NT2/D1 (cell line): ENCODE results near the gene PDE7B.
"Not testable (repeated sequence)": the region's sequence is repeated elsewhere in the genome, so short reads cannot be mapped to it uniquely, and the experiment has no call there.

Experiments
- DNase-seq: peaks from one replicate; pipeline ENCODE4 v3.0.0-alpha.2; 2011; ENCODE audit warnings: low read depth, low spot score
- H3K27me3 ChIP-seq: 2 replicates; pipeline ENCODE4 v1.6.0; 2011; ENCODE audit warnings: mild to moderate bottlenecking; ENCODE audit not compliant: insufficient read length, insufficient read depth
- H3K36me3 ChIP-seq: 2 replicates; pipeline ENCODE4 v1.6.1; 2011; ENCODE audit warnings: mild to moderate bottlenecking, low read length, mixed read lengths; ENCODE audit not compliant: insufficient read depth, insufficient read length
- H3K4me1 ChIP-seq: 2 replicates; pipeline ENCODE4 v1.5.1; 2011; ENCODE audit not compliant: insufficient read depth, insufficient read length
- H3K4me3 ChIP-seq: 2 replicates; pipeline ENCODE4 v1.5.1; 2011; ENCODE audit warnings: low read depth; ENCODE audit not compliant: insufficient read length
- H3K9ac ChIP-seq: 2 replicates; pipeline ENCODE4 v1.6.0; 2011; ENCODE audit warnings: low read depth; ENCODE audit not compliant: insufficient read length
- H3K9me3 ChIP-seq: 2 replicates; pipeline ENCODE4 v1.5.1; 2011; ENCODE audit warnings: mild to moderate bottlenecking, low read length; ENCODE audit not compliant: insufficient read depth
- SUZ12 ChIP-seq: IDR thresholded peaks from 2 replicates; pipeline ENCODE4 v1.6.1; 2011; ENCODE audit not compliant: insufficient read length, insufficient read depth; ENCODE audit errors: extremely low read depth
- YY1 ChIP-seq: IDR thresholded peaks from 2 replicates; pipeline ENCODE4 v1.6.1; 2011; ENCODE audit not compliant: insufficient read length, insufficient read depth
- ZNF274 ChIP-seq: IDR thresholded peaks from 2 replicates; pipeline ENCODE4 v1.6.1; 2011; ENCODE audit warnings: mild to moderate bottlenecking, low read depth, low read length

Gene PDE7B

DNA sequence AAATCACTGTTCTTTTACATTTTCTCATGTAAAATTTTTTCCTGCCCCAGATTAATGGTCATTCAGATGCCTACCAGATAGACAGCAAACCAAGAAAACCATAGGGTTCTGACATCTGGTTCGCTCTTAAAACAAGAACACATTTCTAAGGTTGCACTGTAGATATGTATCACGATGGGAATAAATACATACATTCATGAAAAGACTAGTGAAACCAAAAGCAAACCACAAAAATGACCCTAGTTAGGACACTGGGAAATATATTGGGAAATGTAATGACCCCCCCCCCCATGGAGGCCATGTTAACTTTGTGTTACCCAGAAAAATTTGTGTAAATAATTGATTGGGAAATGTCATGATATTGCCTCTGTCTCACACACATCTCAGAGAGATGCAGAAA lies 361.1 kb downstream of the PDE7B start:
- no peaks in the 10 kb centered on the region; the same call in 1 of the 2 replicates for H3K9me3 ChIP-seq
- no peak for DNase-seq
- TF ChIP-seq SUZ12 (no peak), ZNF274 (no peak), YY1 (no peak)

GRCh38 chr6:136213012-136213539 lies 361.6 kb downstream of the PDE7B start:
- TF ChIP-seq ZNF274 = no peak
- TF ChIP-seq YY1 = no peak
- TF ChIP-seq SUZ12 = no peak
- no peak overlapping the region for H3K4me3 ChIP-seq
- H3K4me1 ChIP-seq = no peaks in the 10 kb centered on the region
- no peak for DNase-seq
- H3K36me3 ChIP-seq = no peaks in the 10 kb centered on the region
- H3K27me3 ChIP-seq = no peaks in the 10 kb centered on the region
- no peak overlapping the region for H3K9ac ChIP-seq
- no peaks in the 10 kb centered on the region for H3K9me3 ChIP-seq

More for the DNA sequence above, 361.1 kb downstream of the PDE7B start:
- H3K9ac ChIP-seq = no peak overlapping the region
- no peak overlapping the region for H3K4me3 ChIP-seq
- H3K36me3 ChIP-seq = no peaks in the 10 kb centered on the region
- no peaks in the 10 kb centered on the region for H3K4me1 ChIP-seq
- H3K27me3 ChIP-seq = no peaks in the 10 kb centered on the region

GRCh38 chr6:136213853-136214252 lies 362.4 kb downstream of the PDE7B start:
- Histone ChIP-seq H3K27me3 (no peaks in the 10 kb centered on the region), H3K4me3 (no peak overlapping the region), H3K9ac (no peak overlapping the region), H3K36me3 (no peaks in the 10 kb centered on the region), H3K4me1 (no peaks in the 10 kb centered on the region), H3K9me3 (no peaks in the 10 kb centered on the region)
- TF ChIP-seq SUZ12 = no peak
- no peak for TF ChIP-seq YY1
- no peak for TF ChIP-seq ZNF274
- no peak for DNase-seq

DNA sequence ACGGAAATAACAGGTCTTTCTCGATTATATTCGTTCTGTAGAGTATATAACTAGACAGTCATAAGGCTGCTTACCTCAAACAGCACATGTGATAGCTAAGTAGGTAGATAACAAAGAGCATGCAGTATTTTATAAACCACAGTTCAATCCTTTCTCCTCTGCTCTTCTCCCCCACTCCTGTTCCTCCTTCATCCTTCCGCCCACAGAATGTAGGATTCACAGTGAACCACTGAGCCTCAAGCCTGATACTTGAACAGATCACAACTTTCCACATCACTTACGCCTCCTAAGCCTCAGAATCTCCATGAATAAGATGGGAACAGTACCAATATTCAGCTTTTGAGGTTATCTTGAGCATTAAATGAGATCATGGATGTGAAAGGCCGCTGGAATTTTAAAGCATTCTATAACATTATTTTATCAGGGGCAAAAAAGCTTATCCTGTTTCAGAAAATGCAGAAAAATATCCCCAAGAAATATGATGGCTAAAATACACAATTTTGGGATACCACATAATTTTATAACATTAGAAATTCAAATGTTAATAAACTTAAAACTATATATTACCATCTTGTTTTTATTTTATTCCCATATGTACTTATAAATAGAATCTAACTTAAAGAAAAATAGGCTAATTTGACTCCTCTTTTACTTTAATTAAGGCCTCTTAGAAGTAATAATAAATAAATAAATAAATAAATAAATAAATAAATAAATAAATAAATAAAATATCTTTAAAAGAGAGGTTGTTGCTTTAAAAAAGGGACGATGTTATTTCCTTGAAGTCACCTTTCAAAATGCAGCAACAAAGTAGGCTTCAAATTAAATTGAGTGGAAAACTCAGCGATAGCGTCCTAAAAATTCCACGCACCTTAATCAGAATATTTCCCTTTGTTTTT lies 365.3 kb downstream of the PDE7B start:
- H3K36me3 ChIP-seq = no peaks in the 10 kb centered on the region
- DNase-seq = no peak
- no peaks in the 10 kb centered on the region for H3K4me1 ChIP-seq
- H3K4me3 ChIP-seq = no peak overlapping the region
- H3K9me3 ChIP-seq = no peaks in the 10 kb centered on the region
- no peak for TF ChIP-seq ZNF274
- TF ChIP-seq YY1 = no peak
- no peak for TF ChIP-seq SUZ12
- H3K9ac ChIP-seq = no peak overlapping the region
- no peaks in the 10 kb centered on the region for H3K27me3 ChIP-seq

- H3K4me3 ChIP-seq, H3K9ac ChIP-seq, DNase-seq, H3K27me3 ChIP-seq, H3K4me1 ChIP-seq, H3K36me3 ChIP-seq, H3K9me3 ChIP-seq: not testable (repeated sequence)
Measured at GRCh38 chr6:136224974-136225373, 373.5 kb downstream of the PDE7B start.

GRCh38 chr6:136225496-136225895 lies 374.0 kb downstream of the PDE7B start:
- Histone ChIP-seq H3K4me1 (no peaks in the 10 kb centered on the region), H3K9me3 (no peaks in the 10 kb centered on the region), H3K4me3 (no peak overlapping the region), H3K27me3 (no peaks in the 10 kb centered on the region), H3K36me3 (peaks cover 2% of the 10 kb centered on the region), H3K9ac (no peak overlapping the region)
- TF ChIP-seq ZNF274 = no peak
- no peak for TF ChIP-seq SUZ12
- TF ChIP-seq YY1 = no peak
- DNase-seq = no peak

GRCh38 chr6:136226027-136226673 lies 374.6 kb downstream of the PDE7B start:
- no peaks in the 10 kb centered on the region for H3K9me3 ChIP-seq
- no peaks in the 10 kb centered on the region for H3K4me1 ChIP-seq
- no peaks in the 10 kb centered on the region for H3K27me3 ChIP-seq
- DNase-seq = no peak
- H3K4me3 ChIP-seq = no peak overlapping the region
- no peak overlapping the region for H3K9ac ChIP-seq
- TF ChIP-seq YY1 = no peak
- no peak for TF ChIP-seq ZNF274
- no peak for TF ChIP-seq SUZ12
- H3K36me3 ChIP-seq = peaks cover 5% of the 10 kb centered on the region
